ENCODE measurements around the gene TCEAL1.

- TF ChIP-seq CTCF (IDR thresholded peaks at IDR 0.05; ENCODE audit: low read length) = no peak
- TF ChIP-seq EZH2 (IDR thresholded peaks at IDR 0.05; ENCODE audit: borderline replicate concordance, low read length) = no peak
Measured at GRCh38 chrX:103630171-103630511, 1.4 kb downstream of the TCEAL1 start.

All from OCI-LY1 (cell line).